GM23248 (cell line): ENCODE measurements around the gene TNNT1. TPM values are rescaled to one million over a fixed set of nuclear protein-coding genes. Genes with fewer than 3 reads are reported as not detected.

Source experiments
- DNase-seq: peaks from one replicate; pipeline ENCODE4 v3.0.0-alpha.2; 2015
- H2AFZ ChIP-seq: fragments of 200-600 bp; sonication (generic); 2 replicates; pipeline ENCODE4 v1.6.1; 2016; ENCODE audit warnings: antibody characterized with exemption
- H3F3A ChIP-seq: fragments of 200-600 bp; sonication (generic); 2 replicates; pipeline ENCODE4 v1.6.1; 2016; ENCODE audit warnings: mild to moderate bottlenecking, antibody characterized with exemption, mixed run types; ENCODE audit not compliant: insufficient read depth
- H3K27ac ChIP-seq: fragments of 200-600 bp; sonication (generic); 2 replicates; pipeline ENCODE4 v1.5.1; 2016; ENCODE audit warnings: mild to moderate bottlenecking
- H3K27me3 ChIP-seq: fragments of 200-600 bp; sonication (generic); replicated peaks from 2 replicates; pipeline ENCODE4 v1.6.1; 2016; ENCODE audit warnings: mild to moderate bottlenecking; ENCODE audit not compliant: insufficient read depth
- H3K36me3 ChIP-seq: fragments of 200-600 bp; sonication (generic); 2 replicates; pipeline ENCODE4 v1.6.1; 2016; ENCODE audit warnings: low read depth, mild to moderate bottlenecking
- H3K4me1 ChIP-seq: fragments of 200-600 bp; sonication (generic); 2 replicates; pipeline ENCODE4 v1.6.1; 2016; ENCODE audit warnings: mild to moderate bottlenecking; ENCODE audit not compliant: insufficient read depth
- H3K4me2 ChIP-seq: fragments of 200-600 bp; sonication (generic); one replicate; pipeline ENCODE4 v1.6.1; 2016; ENCODE audit warnings: mild to moderate bottlenecking; ENCODE audit not compliant: unreplicated experiment
- H3K4me3 ChIP-seq: fragments of 200-600 bp; sonication (generic); 2 replicates; pipeline ENCODE4 v1.5.1; 2016; ENCODE audit warnings: mild to moderate bottlenecking
- H3K79me2 ChIP-seq: fragments of 200-600 bp; sonication (generic); 2 replicates; pipeline ENCODE4 v1.6.1; 2016; ENCODE audit warnings: mild to moderate bottlenecking; ENCODE audit not compliant: insufficient read depth
- H3K9ac ChIP-seq: fragments of 200-600 bp; sonication (generic); 2 replicates; pipeline ENCODE4 v1.6.1; 2016; ENCODE audit warnings: mild to moderate bottlenecking
- H3K9me2 ChIP-seq: fragments of 200-600 bp; sonication (generic); 2 replicates; pipeline ENCODE4 v1.6.1; 2016; ENCODE audit warnings: mixed run types, mild to moderate bottlenecking, moderate library complexity; ENCODE audit not compliant: insufficient read depth
- H3K9me3 ChIP-seq: fragments of 200-600 bp; sonication (generic); one replicate; pipeline ENCODE4 v1.6.1; 2017; ENCODE audit warnings: low read depth
- H4K20me1 ChIP-seq: fragments of 200-600 bp; sonication (generic); 2 replicates; pipeline ENCODE4 v1.6.0; 2016; ENCODE audit not compliant: insufficient read depth
- EZH2 ChIP-seq: fragments of 200-600 bp; sonication (generic); IDR thresholded peaks from 2 replicates; pipeline ENCODE4 v1.6.1; 2018; ENCODE audit warnings: antibody characterized with exemption, mild to moderate bottlenecking; ENCODE audit not compliant: insufficient read depth, poor library complexity, severe bottlenecking
- EZH2phosphoT487 ChIP-seq: fragments of 200-600 bp; sonication (generic); IDR thresholded peaks from 2 replicates; pipeline ENCODE4 v1.6.1; 2018; ENCODE audit warnings: antibody characterized with exemption, moderate library complexity, mild to moderate bottlenecking, low read depth; ENCODE audit not compliant: insufficient read depth
- whole genome bisulfite sequencing, 2 experiments: methylation state at CpG; one replicate each; pipeline ENCODE4 v1.1.6; 2015 to 2017; ENCODE audit warnings: low lambda C conversion rate in 2 of 2, low coverage in 1 of 2; ENCODE audit errors: missing lambda C conversion rate in 2 of 2; 5-methylcytosine and 5-hydroxymethylcytosine counted together
- in situ Hi-C: fragments of 300-500 bp; cut with MboI; formaldehyde crosslinking; loops from 2 replicates; pipeline ENCODE4 v1.15.0; 2020
- microRNA-seq: library from miRNA; unstranded; fragments of <30 nt; microRNA quantifications from one replicate; pipeline ENCODE4, GENCODE V29; 2016; ENCODE audit warnings: borderline number of aligned reads
- polyA plus RNA-seq: library from polyadenylated mRNA; unstranded; fragments of >200 nt; fragmentation: Nextera tagmentation; extraction: Ambion mirVana; gene quantifications from 2 replicates; pipeline ENCODE4 v1.2.1, GENCODE V29; 2016
- small RNA-seq: library from RNA; depleted of rRNA; stranded (forward); fragments of <200 nt; gene quantifications from one replicate; pipeline ENCODE3, GENCODE V24; 2014; ENCODE audit warnings: low read depth, low replicate concordance
- total RNA-seq: library from RNA; depleted of rRNA; stranded (reverse); fragments of >200 nt; shearing (Covaris generic); gene quantifications from 2 replicates; pipeline ENCODE4 v1.2.3, GENCODE V29; 2014; rRNA removed

Gene TNNT1
- total and polyA plus RNA-seq, 2 experiments from 2014 or later = 0.76 to 1.8 TPM

DNA sequence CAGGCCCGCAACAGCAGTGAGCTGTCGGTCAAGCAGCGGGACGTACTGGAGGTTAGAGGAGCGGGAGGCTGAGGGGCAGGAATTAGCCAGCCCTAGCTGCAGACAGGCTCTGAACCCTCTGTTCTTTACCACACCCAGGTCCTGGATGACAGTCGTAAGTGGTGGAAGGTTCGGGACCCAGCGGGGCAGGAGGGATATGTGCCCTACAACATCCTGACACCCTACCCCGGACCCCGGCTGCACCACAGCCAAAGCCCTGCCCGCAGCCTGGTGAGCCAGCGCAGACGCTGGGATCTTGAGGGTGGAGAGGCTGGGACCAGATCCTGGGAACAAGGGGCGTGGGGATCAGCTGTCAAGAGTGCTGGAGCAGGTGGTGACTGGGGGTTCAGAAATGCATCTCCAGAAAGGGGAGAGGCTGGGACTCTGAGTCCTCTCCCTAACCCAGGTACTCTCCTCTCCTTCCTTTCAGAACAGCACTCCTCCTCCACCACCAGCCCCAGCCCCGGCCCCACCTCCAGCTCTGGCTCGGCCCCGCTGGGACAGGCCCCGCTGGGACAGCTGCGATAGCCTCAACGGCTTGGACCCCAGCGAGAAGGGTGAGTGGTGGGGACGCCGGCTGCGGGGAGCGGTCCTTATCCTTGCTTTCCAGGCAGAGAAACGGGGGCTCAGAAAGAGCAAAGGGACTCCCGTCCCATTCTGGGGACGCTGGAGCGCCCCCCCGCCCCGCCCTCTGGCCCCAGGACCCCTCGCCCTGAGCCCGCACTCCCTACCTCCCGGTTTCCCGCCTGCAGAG is 62.9 kb downstream of the TNNT1 start:
- Histone ChIP-seq H4K20me1 (no peaks in the 10 kb centered on the region), H3K9ac (no peak overlapping the region; the same call in 1 of the 2 replicates), H2AFZ (0 out of 2 replicates have a peak overlapping the region, but pooled peaks have one; percentile 46), H3K27ac (no peak overlapping the region), H3K4me3 (peak overlapping the region; percentile 72), H3F3A (0 out of 2 replicates have a peak, but pooled peaks cover 7% of the 10 kb centered on the region), H3K9me3 (no peaks in the 10 kb centered on the region), H3K9me2 (no peaks in the 10 kb centered on the region), H3K36me3 (peaks cover 5% of the 10 kb centered on the region; the same call in 1 of the 2 replicates), H3K4me1 (peaks cover 6% of the 10 kb centered on the region; the same call in 1 of the 2 replicates), H3K79me2 (no peaks in the 10 kb centered on the region), H3K27me3 (peaks cover 54% of the 10 kb centered on the region), H3K4me2 (peak overlapping the region; percentile 89)
- WGBS, 2 experiments = 27 to 31% methylated on average over 30 to 31 of the region's 35 CpGs
- DNase-seq = peak; percentile 10
- TF ChIP-seq EZH2 (no peak), EZH2phosphoT487 (no peak)
- in situ Hi-C loops = no loop called here

DNA sequence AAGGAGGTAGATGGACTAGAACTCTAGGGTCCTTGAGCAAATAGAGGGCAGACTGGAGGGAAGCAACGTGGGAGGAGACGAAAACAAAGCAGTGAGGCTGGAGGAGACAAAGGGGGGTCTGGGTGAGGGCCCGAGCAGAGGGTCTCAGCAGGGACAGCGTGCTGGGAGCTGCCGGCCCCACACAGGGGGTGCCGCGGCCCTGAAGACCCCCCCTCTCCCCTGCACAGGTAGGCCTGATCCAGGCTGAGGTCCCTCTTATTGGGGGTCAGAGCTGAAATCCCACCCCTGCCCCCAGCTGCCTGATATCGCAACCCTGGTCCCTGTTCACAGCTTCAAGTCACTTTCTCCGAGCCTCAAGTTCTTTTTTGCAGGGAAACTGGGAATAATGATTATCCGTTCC is 64.6 kb downstream of the TNNT1 start:
- 65 to 67% methylated on average over 10 of the region's 10 CpGs for WGBS, 2 experiments
- H3K9me2 ChIP-seq = no peaks in the 10 kb centered on the region
- in situ Hi-C loops = no loop called here
- no peak for TF ChIP-seq EZH2phosphoT487
- no peak for TF ChIP-seq EZH2
- H3K36me3 ChIP-seq = no peaks in the 10 kb centered on the region
- H3K27ac ChIP-seq = no peak overlapping the region
- H3K79me2 ChIP-seq = no peaks in the 10 kb centered on the region
- H3K4me3 ChIP-seq = no peak overlapping the region
- peaks cover 71% of the 10 kb centered on the region for H3K27me3 ChIP-seq
- H3K9me3 ChIP-seq = no peaks in the 10 kb centered on the region
- no peak overlapping the region for H3K9ac ChIP-seq
- DNase-seq = no peak
- no peaks in the 10 kb centered on the region for H4K20me1 ChIP-seq
- H2AFZ ChIP-seq = no peak overlapping the region
- H3F3A ChIP-seq = 0 out of 2 replicates have a peak, but pooled peaks cover 1% of the 10 kb centered on the region
- H3K4me1 ChIP-seq = peaks cover 6% of the 10 kb centered on the region; the same call in 1 of the 2 replicates
- no peak overlapping the region for H3K4me2 ChIP-seq

DNA sequence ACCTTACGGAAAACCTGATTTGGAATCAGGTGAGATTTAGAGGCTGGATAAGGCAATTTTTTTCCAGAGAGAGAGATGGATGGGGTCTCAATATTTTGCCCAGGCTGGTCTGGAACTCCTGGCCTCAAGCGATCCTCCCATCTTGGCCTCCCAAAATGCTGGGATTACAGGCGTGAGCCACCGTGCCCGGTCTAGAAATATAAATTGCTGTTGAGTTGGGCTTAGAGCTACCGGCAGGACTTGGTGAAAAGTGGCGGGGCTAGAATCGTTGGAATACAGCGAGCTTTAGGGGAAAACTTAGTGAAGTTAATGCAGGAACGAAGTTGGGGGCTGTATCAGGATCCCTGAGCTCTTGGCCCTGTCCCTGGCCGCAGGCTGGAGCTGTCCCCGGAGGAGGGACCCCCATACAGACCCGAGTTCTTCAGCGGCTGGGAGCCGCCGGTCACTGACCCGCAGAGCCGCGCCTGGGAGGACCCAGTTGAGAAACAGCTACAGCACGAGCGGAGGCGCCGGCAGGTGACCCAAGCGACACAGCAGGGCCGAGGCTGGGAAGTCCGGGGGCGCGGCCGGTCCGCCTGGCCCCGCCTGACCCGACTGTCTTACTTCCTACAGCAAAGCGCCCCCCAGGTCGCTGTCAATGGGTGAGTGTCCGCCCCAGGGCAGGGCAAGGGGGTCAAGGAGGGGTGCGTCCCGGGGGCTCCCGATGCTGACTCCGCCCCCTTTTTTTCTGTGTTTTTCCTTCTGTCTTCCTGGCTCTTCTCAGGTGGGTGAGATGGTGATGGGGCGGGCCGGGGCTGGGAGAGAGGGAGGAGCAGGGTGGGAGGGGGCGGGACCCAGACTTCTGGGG is 65.8 kb downstream of the TNNT1 start:
- H3K9me2 ChIP-seq = no peaks in the 10 kb centered on the region
- no peak overlapping the region for H2AFZ ChIP-seq
- H3K4me3 ChIP-seq = no peak overlapping the region
- no peak overlapping the region for H3K9ac ChIP-seq
- H3K27ac ChIP-seq = no peak overlapping the region
- H3K9me3 ChIP-seq = no peaks in the 10 kb centered on the region
- 0 out of 2 replicates have a peak, but pooled peaks have one; percentile 63 for TF ChIP-seq EZH2phosphoT487
- peak; percentile 85 for TF ChIP-seq EZH2
- no peaks in the 10 kb centered on the region for H3K79me2 ChIP-seq
- no peaks in the 10 kb centered on the region for H3K36me3 ChIP-seq
- DNase-seq = no peak
- peaks cover 72% of the 10 kb centered on the region for H3K27me3 ChIP-seq
- H3K4me1 ChIP-seq = peaks cover 6% of the 10 kb centered on the region; the same call in 1 of the 2 replicates
- in situ Hi-C loops = no loop called here
- H3F3A ChIP-seq = no peaks in the 10 kb centered on the region
- WGBS, 2 experiments = 11 to 15% methylated on average over 40 to 41 of the region's 42 CpGs
- no peak overlapping the region for H3K4me2 ChIP-seq
- H4K20me1 ChIP-seq = no peaks in the 10 kb centered on the region

Small RNAs within 50 kb of the gene (microRNA-seq; reads per million reads assigned to microRNA genes)
- not detected for gene MIR7975

Small RNAs within 50 kb of the gene (small RNA-seq; reads per million reads assigned to genes)
- gene MIR7975 (1.9 reads per million, percentile 65 among the genes with 10 or more reads in this experiment), gene RF01210 (not detected)

Other genes starting within 250 kb of the TNNT1 start
- gene NCR1, start 243.1 kb downstream of the TNNT1 start, total RNA-seq = not detected in 2 replicates
- gene NCR1, start 243.1 kb downstream of the TNNT1 start, polyA plus RNA-seq = not detected in 2 replicates
- gene NLRP7, start 201.7 kb downstream of the TNNT1 start, total RNA-seq = not detected in 2 replicates
- not detected in 2 replicates for gene NLRP7, start 201.7 kb downstream of the TNNT1 start, polyA plus RNA-seq
- not detected in 2 replicates for gene NLRP2, start 182.8 kb downstream of the TNNT1 start, total RNA-seq
- gene NLRP2, start 182.8 kb downstream of the TNNT1 start, polyA plus RNA-seq = not detected in 2 replicates
- not detected in 2 replicates for gene GP6, start 110.9 kb downstream of the TNNT1 start, total RNA-seq
- gene GP6, start 110.9 kb downstream of the TNNT1 start, polyA plus RNA-seq = not detected in 2 replicates
- gene RDH13, start 86.1 kb downstream of the TNNT1 start, total RNA-seq = 6.4 and 11.8 TPM in 2 replicates
- gene RDH13, start 86.1 kb downstream of the TNNT1 start, polyA plus RNA-seq = 7.8 and 9.6 TPM in 2 replicates
- 0.76 and 1.3 TPM in 2 replicates for gene EPS8L1, start 73.3 kb downstream of the TNNT1 start, total RNA-seq
- 0.56 and 1.1 TPM in 2 replicates for gene EPS8L1, start 73.3 kb downstream of the TNNT1 start, polyA plus RNA-seq
- 66.9 and 82.5 TPM in 2 replicates for gene PPP1R12C, start 31.6 kb downstream of the TNNT1 start, total RNA-seq
- gene PPP1R12C, start 31.6 kb downstream of the TNNT1 start, polyA plus RNA-seq = 16.4 and 17.3 TPM in 2 replicates
- not detected in 2 replicates for gene TNNI3, start 8.5 kb upstream of the TNNT1 start, total RNA-seq
- 0.35 TPM in 1 of 2 replicates, not detected in the other for gene TNNI3, start 8.5 kb upstream of the TNNT1 start, polyA plus RNA-seq
- gene DNAAF3, start 17.4 kb upstream of the TNNT1 start, total RNA-seq = 0.22 and 0.25 TPM in 2 replicates
- gene DNAAF3, start 17.4 kb upstream of the TNNT1 start, polyA plus RNA-seq = 0.39 and 0.47 TPM in 2 replicates
- gene SYT5, start 31.1 kb upstream of the TNNT1 start, total RNA-seq = not detected in 2 replicates
- 0.28 and 0.38 TPM in 2 replicates for gene SYT5, start 31.1 kb upstream of the TNNT1 start, polyA plus RNA-seq
- 0.43 and 2.9 TPM in 2 replicates for gene PTPRH, start 60.3 kb upstream of the TNNT1 start, total RNA-seq
- 0.28 and 0.49 TPM in 2 replicates for gene PTPRH, start 60.3 kb upstream of the TNNT1 start, polyA plus RNA-seq
- gene TMEM86B, start 79.6 kb upstream of the TNNT1 start, total RNA-seq = 0.63 and 2.4 TPM in 2 replicates
- gene TMEM86B, start 79.6 kb upstream of the TNNT1 start, polyA plus RNA-seq = 0.41 and 0.46 TPM in 2 replicates
- gene PPP6R1, start 109.8 kb upstream of the TNNT1 start, total RNA-seq = 36.2 and 36.9 TPM in 2 replicates
- gene PPP6R1, start 109.8 kb upstream of the TNNT1 start, polyA plus RNA-seq = 9.7 and 12.1 TPM in 2 replicates
- 31.9 and 42.5 TPM in 2 replicates for gene HSPBP1, start 130.9 kb upstream of the TNNT1 start, total RNA-seq
- gene HSPBP1, start 130.9 kb upstream of the TNNT1 start, polyA plus RNA-seq = 60.2 and 62.5 TPM in 2 replicates
- 1.9 and 11.9 TPM in 2 replicates for gene BRSK1, start 134.8 kb upstream of the TNNT1 start, total RNA-seq
- 0.39 and 0.55 TPM in 2 replicates for gene BRSK1, start 134.8 kb upstream of the TNNT1 start, polyA plus RNA-seq
- not detected in 2 replicates for gene TMEM150B, start 176.1 kb upstream of the TNNT1 start, total RNA-seq
- not detected in 2 replicates for gene TMEM150B, start 176.1 kb upstream of the TNNT1 start, polyA plus RNA-seq
- gene KMT5C, start 190.7 kb upstream of the TNNT1 start, total RNA-seq = 8.1 and 8.6 TPM in 2 replicates
- 1.9 and 2.7 TPM in 2 replicates for gene KMT5C, start 190.7 kb upstream of the TNNT1 start, polyA plus RNA-seq
- not detected in 2 replicates for gene COX6B2, start 205.5 kb upstream of the TNNT1 start, total RNA-seq
- not detected in 2 replicates for gene COX6B2, start 205.5 kb upstream of the TNNT1 start, polyA plus RNA-seq
- gene GARIN5B, start 214.1 kb upstream of the TNNT1 start, total RNA-seq = not detected in 2 replicates
- gene GARIN5B, start 214.1 kb upstream of the TNNT1 start, polyA plus RNA-seq = not detected in 2 replicates
- gene IL11, start 221.3 kb upstream of the TNNT1 start, total RNA-seq = 12.8 and 28.7 TPM in 2 replicates
- 6.7 and 6.9 TPM in 2 replicates for gene IL11, start 221.3 kb upstream of the TNNT1 start, polyA plus RNA-seq
- gene TMEM190, start 227.6 kb upstream of the TNNT1 start, total RNA-seq = not detected in 2 replicates
- 0.47 TPM in 1 of 2 replicates, not detected in the other for gene TMEM190, start 227.6 kb upstream of the TNNT1 start, polyA plus RNA-seq
- gene TMEM238, start 235.1 kb upstream of the TNNT1 start, total RNA-seq = 0.97 and 1.8 TPM in 2 replicates
- gene TMEM238, start 235.1 kb upstream of the TNNT1 start, polyA plus RNA-seq = not detected in 2 replicates
- 300 and 875 TPM in 2 replicates for gene RPL28, start 236.7 kb upstream of the TNNT1 start, total RNA-seq
- 530 and 536 TPM in 2 replicates for gene RPL28, start 236.7 kb upstream of the TNNT1 start, polyA plus RNA-seq